HEK293 (cell line): ENCODE data around the gene HMGXB3.

Experiments
- OSR2 ChIP-seq: fragments of 450-650 bp; formaldehyde crosslinking; IDR thresholded peaks from 2 replicates; pipeline ENCODE4 v1.5.1; 2016; ENCODE audit warnings: missing biosample characterization, missing genetic modification characterization
- SP2 ChIP-seq: fragments of 450-650 bp; formaldehyde crosslinking; IDR thresholded peaks from 2 replicates; pipeline ENCODE4 v1.5.1; 2016; ENCODE audit warnings: missing biosample characterization, missing genetic modification characterization
- TRIM28 ChIP-seq: IDR thresholded peaks from 2 replicates; pipeline ENCODE4 v1.6.1; 2011; ENCODE audit warnings: low read length, control low read depth, borderline replicate concordance
- ZBTB11 ChIP-seq: fragments of 450-650 bp; formaldehyde crosslinking; conservative IDR thresholded peaks from 2 replicates; pipeline ENCODE4 v1.5.1; 2016; ENCODE audit warnings: low read depth, missing biosample characterization, missing genetic modification characterization
- ZBTB17 ChIP-seq: fragments of 450-650 bp; formaldehyde crosslinking; IDR thresholded peaks from 2 replicates; pipeline ENCODE4 v1.5.1; 2016; ENCODE audit warnings: missing biosample characterization, missing genetic modification characterization
- ZFP69B ChIP-seq: fragments of 450-650 bp; formaldehyde crosslinking; IDR thresholded peaks from 2 replicates; pipeline ENCODE4 v1.5.1; 2016; ENCODE audit warnings: missing biosample characterization, missing genetic modification characterization
- ZNF10 ChIP-seq: fragments of 450-650 bp; formaldehyde crosslinking; IDR thresholded peaks from 2 replicates; pipeline ENCODE4 v1.5.1; 2017; ENCODE audit warnings: missing biosample characterization, missing genetic modification characterization
- ZNF132 ChIP-seq: fragments of 450-650 bp; formaldehyde crosslinking; IDR thresholded peaks from 2 replicates; pipeline ENCODE4 v1.5.1; 2017; ENCODE audit warnings: missing biosample characterization, missing genetic modification characterization, borderline replicate concordance
- ZNF133 ChIP-seq: fragments of 450-650 bp; formaldehyde crosslinking; IDR thresholded peaks from 2 replicates; pipeline ENCODE4 v1.5.1; 2016; ENCODE audit warnings: missing biosample characterization, missing genetic modification characterization
- ZNF138 ChIP-seq: fragments of 450-650 bp; formaldehyde crosslinking; IDR thresholded peaks from 2 replicates; pipeline ENCODE4 v1.5.1; 2016; ENCODE audit warnings: missing biosample characterization, missing genetic modification characterization, borderline replicate concordance
- ZNF18 ChIP-seq: fragments of 450-650 bp; formaldehyde crosslinking; IDR thresholded peaks from 2 replicates; pipeline ENCODE4 v1.5.1; 2016; ENCODE audit warnings: missing biosample characterization, missing genetic modification characterization
- ZNF19 ChIP-seq: fragments of 450-650 bp; formaldehyde crosslinking; IDR thresholded peaks from 2 replicates; pipeline ENCODE4; 2016; ENCODE audit warnings: missing biosample characterization, missing genetic modification characterization, low read depth
- ZNF2 ChIP-seq: fragments of 450-650 bp; formaldehyde crosslinking; IDR thresholded peaks from 2 replicates; pipeline ENCODE4 v1.5.1; 2016; ENCODE audit warnings: missing biosample characterization, missing genetic modification characterization
- ZNF214 ChIP-seq: fragments of 450-650 bp; formaldehyde crosslinking; IDR thresholded peaks from 2 replicates; pipeline ENCODE4 v1.5.1; 2017; ENCODE audit warnings: missing biosample characterization, mild to moderate bottlenecking, missing genetic modification characterization, borderline replicate concordance
- ZNF26 ChIP-seq: fragments of 450-650 bp; formaldehyde crosslinking; IDR thresholded peaks from 2 replicates; pipeline ENCODE4 v1.5.1; 2016; ENCODE audit warnings: missing biosample characterization, missing genetic modification characterization
- ZNF311 ChIP-seq: fragments of 450-650 bp; formaldehyde crosslinking; IDR thresholded peaks from 2 replicates; pipeline ENCODE4 v1.5.1; 2017; ENCODE audit warnings: missing biosample characterization, missing genetic modification characterization, borderline replicate concordance
- ZNF324 ChIP-seq: fragments of 450-650 bp; formaldehyde crosslinking; IDR thresholded peaks from 2 replicates; pipeline ENCODE4 v1.5.1; 2016; ENCODE audit warnings: missing biosample characterization, missing genetic modification characterization
- ZNF341 ChIP-seq: fragments of 450-650 bp; formaldehyde crosslinking; IDR thresholded peaks from 2 replicates; pipeline ENCODE4; 2016; ENCODE audit warnings: low read depth, missing biosample characterization, missing genetic modification characterization
- ZNF350 ChIP-seq: fragments of 450-650 bp; formaldehyde crosslinking; IDR thresholded peaks from 2 replicates; pipeline ENCODE4 v1.5.0; 2017; ENCODE audit warnings: missing biosample characterization, mild to moderate bottlenecking, missing genetic modification characterization
- ZNF354C ChIP-seq: fragments of 450-650 bp; formaldehyde crosslinking; IDR thresholded peaks from 2 replicates; pipeline ENCODE4 v1.5.1; 2016; ENCODE audit warnings: missing biosample characterization, missing genetic modification characterization, low read depth, borderline replicate concordance
- ZNF362 ChIP-seq: fragments of 450-650 bp; formaldehyde crosslinking; IDR thresholded peaks from 2 replicates; pipeline ENCODE4 v1.5.1; 2016; ENCODE audit warnings: missing biosample characterization, missing genetic modification characterization
- ZNF394 ChIP-seq: fragments of 450-650 bp; formaldehyde crosslinking; IDR thresholded peaks from 2 replicates; pipeline ENCODE4 v1.5.1; 2016; ENCODE audit warnings: missing biosample characterization, missing genetic modification characterization, mild to moderate bottlenecking, moderate library complexity, borderline replicate concordance
- ZNF501 ChIP-seq: fragments of 450-650 bp; formaldehyde crosslinking; IDR thresholded peaks from 2 replicates; pipeline ENCODE4 v1.5.1; 2016; ENCODE audit warnings: missing biosample characterization, missing genetic modification characterization
- ZNF510 ChIP-seq: fragments of 450-650 bp; formaldehyde crosslinking; IDR thresholded peaks from 2 replicates; pipeline ENCODE4 v1.5.1; 2018; ENCODE audit warnings: mild to moderate bottlenecking, missing genetic modification characterization, missing biosample characterization; ENCODE audit not compliant: insufficient replicate concordance
- ZNF530 ChIP-seq: fragments of 450-650 bp; formaldehyde crosslinking; IDR thresholded peaks from 2 replicates; pipeline ENCODE4 v1.5.1; 2016; ENCODE audit warnings: low read depth, missing biosample characterization, missing genetic modification characterization
- ZNF561 ChIP-seq: fragments of 450-650 bp; IDR thresholded peaks from 2 replicates; pipeline ENCODE4 v1.5.1; 2018; ENCODE audit warnings: missing biosample characterization, missing genetic modification characterization, borderline replicate concordance
- ZNF639 ChIP-seq: fragments of 450-650 bp; formaldehyde crosslinking; IDR thresholded peaks from 2 replicates; pipeline ENCODE4 v1.5.1; 2016; ENCODE audit warnings: missing biosample characterization, missing genetic modification characterization
- ZNF701 ChIP-seq: fragments of 450-650 bp; formaldehyde crosslinking; IDR thresholded peaks from 2 replicates; pipeline ENCODE4 v1.5.1; 2016; ENCODE audit warnings: missing biosample characterization, missing genetic modification characterization
- ZNF707 ChIP-seq: fragments of 450-650 bp; formaldehyde crosslinking; IDR thresholded peaks from 2 replicates; pipeline ENCODE4 v1.5.1; 2016; ENCODE audit warnings: missing biosample characterization, missing genetic modification characterization

The HMGXB3 gene

GRCh38 chr5:149960272-149961185 lies 40.0 kb upstream of the HMGXB3 start, which contains the start of gene SLC26A2 (continued):
- TF ChIP-seq ZNF132 (tag by site-specific recombination) (no peak), ZNF311 (no peak), ZNF18 (tag by site-specific recombination) (peak; percentile 82), ZNF133 (tag by site-specific recombination) (no peak), ZNF214 (no peak), ZNF138 (tag by site-specific recombination) (no peak), ZBTB11 (tag by site-specific recombination) (peak; percentile 46), ZNF10 (tag by site-specific recombination) (peak; percentile 50; the same call in 1 of the 2 replicates), ZNF362 (tag by site-specific recombination) (no peak), ZNF501 (tag by site-specific recombination) (peak; percentile 86), ZNF2 (peak; percentile 31; the same call in 1 of the 2 replicates), SP2 (tag by site-specific recombination) (peak; percentile 99), ZNF701 (tag by site-specific recombination) (no peak), ZNF510 (tag by site-specific recombination) (no peak), ZNF639 (tag by site-specific recombination) (no peak), ZFP69B (tag by site-specific recombination) (peak; percentile 25; the same call in 1 of the 2 replicates), ZNF354C (no peak), ZNF394 (peak; percentile 35; the same call in 1 of the 2 replicates), ZNF561 (tag by site-specific recombination) (no peak), ZNF707 (tag by site-specific recombination) (no peak), ZNF26 (tag by site-specific recombination) (no peak), ZNF350 (no peak), ZNF19 (tag by site-specific recombination) (no peak), OSR2 (tag by site-specific recombination) (0 out of 2 replicates have a peak, but pooled peaks have one; percentile 4), ZNF324 (tag by site-specific recombination) (no peak), ZBTB17 (peak; percentile 74), ZNF341 (tag by site-specific recombination) (peak; percentile 74), ZNF530 (tag by site-specific recombination) (no peak), TRIM28 (no peak)
